Femur (tissue), 1 donor: Measurements from ENCODE around the gene SHISA8.
"Not testable (repeated sequence)": the region's sequence is repeated elsewhere in the genome, so short reads cannot be mapped to it uniquely, and the experiment has no call there.

Experiments used
- DNase-seq: peaks from one replicate; pipeline ENCODE4 v3.0.0-alpha.2; 2017

Gene SHISA8

GRCh38 chr22:41915035-41915785 is at the start of gene SHISA8:
SHISA8 (minus strand) TSS chr22:41915074; CDS start chr22:41914667, 407 bp downstream.
- DNase-seq = peak; percentile 72

- DNase-seq = no peak
Measured at GRCh38 chr22:41964112-41964491, 49.2 kb upstream of the SHISA8 start.

- DNase-seq = no peak
Measured at GRCh38 chr22:41963453-41964111, 48.7 kb upstream of the SHISA8 start.

GRCh38 chr22:41957941-41958556 is 43.2 kb upstream of the SHISA8 start:
- no peak for DNase-seq

GRCh38 chr22:41952713-41953112 is 37.8 kb upstream of the SHISA8 start:
- DNase-seq = no peak

- DNase-seq = no peak
Measured at GRCh38 chr22:41951898-41952474, 37.1 kb upstream of the SHISA8 start, which contains the start of gene SMIM45. SMIM45 (plus strand) TSS chr22:41952150.

- no peak for DNase-seq
Measured at GRCh38 chr22:41949297-41949965, 34.6 kb upstream of the SHISA8 start.

- DNase-seq = not testable (repeated sequence)
Measured at GRCh38 chr22:41948928-41949296, 34.0 kb upstream of the SHISA8 start.

- DNase-seq = no peak
Measured at GRCh38 chr22:41948142-41948541, 33.3 kb upstream of the SHISA8 start.

GRCh38 chr22:41947424-41948080 is 32.7 kb upstream of the SHISA8 start:
- no peak for DNase-seq

GRCh38 chr22:41946629-41947423 is 32.0 kb upstream of the SHISA8 start, which contains the start of gene CENPM:
CENPM (minus strand) TSS chr22:41947152; CDS start chr22:41947076, 76 bp downstream.
- peak; percentile 97 for DNase-seq

GRCh38 chr22:41943661-41944209 is 28.9 kb upstream of the SHISA8 start:
- DNase-seq = no peak

GRCh38 chr22:41940832-41941765 is 26.2 kb upstream of the SHISA8 start:
- DNase-seq = peak; percentile 89

- DNase-seq = no peak
Measured at GRCh38 chr22:41939981-41940831, 25.3 kb upstream of the SHISA8 start.

GRCh38 chr22:41936894-41937169 is 22.0 kb upstream of the SHISA8 start:
- DNase-seq = no peak

- no peak for DNase-seq
Measured at GRCh38 chr22:41935509-41935908, 20.6 kb upstream of the SHISA8 start.

- DNase-seq = no peak
Measured at GRCh38 chr22:41935015-41935351, 20.1 kb upstream of the SHISA8 start.

GRCh38 chr22:41934284-41935014 is 19.6 kb upstream of the SHISA8 start:
- DNase-seq = no peak
